HG03457 (cell line): Measurements from ENCODE around the gene ATP6V1F.
"Not testable (repeated sequence)": the region's sequence is repeated elsewhere in the genome, so short reads cannot be mapped to it uniquely, and the experiment has no call there.

Experiments used
- ATAC-seq: cut with Tn5 transposase; IDR thresholded peaks from one replicate; pipeline ENCODE4 v1.9.1; 2021; ENCODE audit warnings: moderate number of reproducible peaks; ENCODE audit not compliant: unreplicated experiment

Gene ATP6V1F

DNA sequence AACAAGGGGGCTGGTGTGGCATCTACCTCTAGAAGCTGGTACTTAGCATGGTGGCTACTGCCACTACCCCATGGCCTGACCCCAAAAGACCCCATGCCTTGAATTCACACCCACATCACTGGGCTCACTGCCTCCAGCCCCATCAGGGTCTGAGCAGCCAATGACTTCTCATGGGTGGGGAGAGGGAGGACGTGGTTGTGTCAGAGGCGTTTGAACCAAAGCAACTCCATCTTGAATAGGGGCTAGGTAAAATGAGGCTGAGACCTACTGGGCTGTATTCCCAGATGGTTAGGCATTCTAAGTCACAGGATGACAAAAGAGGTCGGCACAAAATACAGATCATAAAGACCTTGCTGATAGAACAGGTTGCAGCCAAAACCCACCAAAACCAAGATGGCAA lies 32.7 kb downstream of the ATP6V1F start:
- no peak for ATAC-seq

DNA sequence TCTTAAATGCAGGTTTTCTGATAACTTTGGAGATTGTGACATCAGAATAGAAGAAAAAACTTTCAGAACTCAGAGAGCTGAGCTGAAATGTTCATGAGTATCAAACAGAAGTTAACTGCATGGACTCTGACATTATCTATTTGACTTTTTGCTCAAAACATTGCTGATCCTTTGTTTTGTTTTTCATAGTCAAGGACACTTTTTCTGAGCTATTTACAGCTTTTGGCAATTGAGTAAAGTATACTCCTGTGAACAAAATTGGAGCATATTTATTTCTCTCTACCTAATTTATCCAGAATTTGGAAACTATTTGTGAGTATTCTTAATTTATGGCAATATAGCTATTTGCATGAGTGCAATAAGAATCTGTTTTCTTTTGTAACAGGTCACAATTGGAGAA lies 36.7 kb downstream of the ATP6V1F start:
- no peak for ATAC-seq

DNA sequence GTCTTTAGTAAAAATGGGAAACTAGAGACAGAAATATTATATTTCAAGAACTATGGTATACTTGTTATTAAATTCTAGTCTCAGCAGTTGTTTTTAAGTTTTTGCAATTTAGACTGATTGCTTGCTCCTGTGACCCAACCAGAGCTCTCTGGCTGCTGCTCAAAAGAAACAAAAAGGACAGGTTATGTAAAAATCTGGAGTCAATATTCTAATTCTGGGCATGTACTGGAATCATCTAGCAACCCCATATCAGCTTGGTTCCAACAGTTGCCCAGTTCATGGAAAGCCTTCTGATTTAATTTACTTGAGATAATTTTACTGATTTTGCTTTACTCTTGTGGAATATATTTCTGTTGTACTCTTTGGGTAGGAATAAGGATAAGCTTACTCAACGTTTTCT lies 37.6 kb downstream of the ATP6V1F start:
- ATAC-seq, result no peak

DNA sequence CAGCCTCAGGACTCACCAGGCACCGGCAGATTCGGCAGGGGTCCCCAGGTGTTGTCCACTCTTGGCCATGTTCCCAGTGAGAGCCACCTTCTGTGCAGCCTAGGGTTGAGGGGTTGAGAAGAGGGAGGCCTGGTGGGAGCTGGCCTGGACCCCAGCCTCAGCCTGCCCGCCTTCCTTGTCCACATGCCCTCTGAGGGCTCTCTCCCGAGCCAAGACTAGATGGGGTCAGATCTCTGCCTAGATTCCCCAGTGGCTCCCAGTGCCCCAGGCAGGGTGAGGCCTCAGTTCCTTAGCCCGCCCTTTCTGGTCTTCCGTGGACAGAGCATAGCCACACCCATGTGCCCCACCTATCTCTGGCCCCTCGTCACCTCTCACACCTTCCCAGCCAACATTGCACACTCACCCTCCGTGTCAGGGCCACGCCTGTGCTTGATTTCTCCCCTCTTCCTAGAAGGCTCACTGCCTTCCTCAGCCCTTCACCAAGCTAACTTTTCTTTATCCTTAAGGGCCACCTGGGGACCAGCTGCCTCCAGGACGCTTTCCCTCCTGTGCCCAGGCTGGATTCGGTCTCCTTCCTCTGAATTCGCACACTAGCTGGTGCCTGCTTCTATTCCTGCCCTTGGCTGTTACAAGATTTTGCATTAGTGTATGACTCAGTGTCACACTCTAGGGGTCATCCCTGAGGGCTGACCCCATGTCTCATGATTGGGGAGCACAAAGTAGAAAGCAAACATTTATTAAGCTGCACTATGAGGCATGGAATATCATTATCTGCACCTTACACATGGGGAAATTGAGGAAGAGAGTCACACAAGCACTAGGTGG lies 40.3 kb downstream of the ATP6V1F start:
- no peak for ATAC-seq

DNA sequence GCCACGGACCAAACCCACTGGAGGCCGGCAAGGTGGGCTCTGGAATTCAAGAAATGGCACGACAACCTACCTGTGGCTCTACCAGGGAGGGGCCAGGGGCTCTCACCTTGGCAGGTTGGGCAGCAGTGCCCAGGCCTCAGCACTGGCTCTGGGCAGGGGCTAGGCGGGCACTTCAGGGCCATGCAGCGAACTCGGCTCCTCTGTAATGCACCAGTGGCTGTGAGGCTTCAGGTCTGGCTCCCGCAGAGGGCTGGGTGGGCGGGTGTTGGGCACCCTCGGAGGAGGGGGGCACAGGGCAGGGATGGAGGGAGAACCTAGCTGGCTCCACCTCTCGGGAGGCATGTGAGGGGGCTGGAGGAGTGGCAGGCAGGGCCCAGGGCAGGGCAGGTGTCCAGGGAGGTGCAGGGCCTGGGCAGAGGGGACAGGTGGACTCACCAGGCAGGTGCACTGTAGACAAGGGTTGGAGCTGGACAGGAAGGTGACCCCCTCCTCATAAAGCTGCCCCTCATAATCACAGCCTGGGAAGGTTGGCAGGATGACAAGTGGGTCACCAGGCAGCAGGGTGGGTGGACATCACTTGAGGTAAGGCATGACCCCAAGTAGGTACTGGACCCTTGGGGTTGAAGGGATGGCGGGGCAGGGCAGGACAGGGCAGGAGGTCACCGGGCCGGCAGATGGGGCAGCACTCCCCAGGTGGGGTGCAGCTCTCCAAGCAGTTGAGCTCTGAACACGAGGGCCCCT lies 41.1 kb downstream of the ATP6V1F start:
- no peak for ATAC-seq

DNA sequence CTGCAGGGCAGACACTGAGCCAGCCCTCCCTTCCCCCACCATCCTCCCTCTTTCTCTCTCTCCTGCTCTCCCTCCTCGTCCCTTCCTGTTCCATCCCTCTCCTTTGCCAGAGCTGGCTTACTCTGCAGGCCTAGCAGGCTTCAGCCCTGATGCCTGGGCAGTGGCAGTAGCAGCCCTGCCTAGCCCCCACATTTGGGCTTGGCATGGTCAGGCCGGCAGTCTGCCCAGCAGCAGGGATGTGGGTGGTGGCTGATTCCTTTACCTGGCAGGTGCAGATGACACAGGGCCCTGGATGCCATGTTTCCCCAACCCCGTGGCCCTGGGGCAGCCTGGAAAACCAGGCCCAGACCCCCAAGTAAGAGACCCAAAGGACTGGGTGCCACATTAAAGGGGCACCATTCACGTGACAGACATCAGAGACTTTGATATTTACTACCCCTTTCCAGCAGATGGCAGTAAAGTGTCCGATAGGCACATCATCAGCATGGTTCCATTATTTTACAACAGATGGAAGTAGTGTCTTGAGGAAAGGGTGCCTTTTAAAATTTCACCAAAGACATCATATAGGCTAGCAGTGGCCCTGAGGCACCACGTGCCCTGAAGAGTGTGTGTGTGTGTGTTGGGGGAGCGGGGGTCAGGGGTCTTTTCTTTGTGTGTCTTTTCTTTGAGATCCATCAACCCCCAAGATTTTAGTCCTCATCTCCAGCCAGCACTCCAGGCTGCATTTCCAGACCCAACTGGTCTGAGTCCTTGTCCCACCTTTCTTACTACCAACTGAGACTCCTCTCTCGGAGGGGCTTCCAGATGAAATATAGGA lies 41.9 kb downstream of the ATP6V1F start:
- ATAC-seq, result no peak

DNA sequence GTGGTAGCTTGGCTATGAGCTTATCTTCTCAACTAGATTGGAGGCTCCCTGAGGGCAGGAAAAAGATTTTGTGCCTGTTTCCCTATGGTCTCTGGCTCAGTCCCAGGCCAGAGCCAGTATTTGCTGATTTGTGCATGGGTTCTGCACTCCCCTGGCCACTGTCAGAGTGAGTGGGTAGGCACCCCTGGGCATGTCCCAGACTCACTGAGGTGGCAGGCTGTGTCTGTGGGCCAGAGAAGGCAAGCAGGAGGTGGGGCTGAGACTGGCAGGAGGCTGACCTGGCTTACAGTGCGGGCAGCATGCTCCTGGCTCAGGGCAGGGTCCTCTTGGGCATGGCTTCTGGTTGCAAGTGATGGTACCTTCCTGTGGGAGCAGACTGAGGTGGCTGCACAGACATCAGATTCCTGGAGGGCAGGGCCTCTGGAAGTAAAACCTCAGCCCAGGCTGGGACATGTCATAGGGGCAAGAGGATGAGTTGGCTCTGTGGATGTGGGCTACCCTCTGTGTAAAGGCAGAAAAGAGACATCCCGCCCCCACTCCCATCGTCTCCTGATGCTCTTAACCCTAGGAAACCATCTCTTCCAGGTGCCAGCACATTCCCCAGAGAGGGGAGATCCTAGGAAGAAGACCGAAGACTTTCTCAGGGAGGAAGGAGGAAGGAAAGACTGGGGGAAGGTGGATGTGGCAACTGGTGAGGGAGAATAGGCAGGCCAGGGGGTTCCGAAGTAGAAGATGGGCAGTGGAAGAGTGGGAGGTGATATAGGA lies 43.5 kb downstream of the ATP6V1F start:
- no peak for ATAC-seq

DNA sequence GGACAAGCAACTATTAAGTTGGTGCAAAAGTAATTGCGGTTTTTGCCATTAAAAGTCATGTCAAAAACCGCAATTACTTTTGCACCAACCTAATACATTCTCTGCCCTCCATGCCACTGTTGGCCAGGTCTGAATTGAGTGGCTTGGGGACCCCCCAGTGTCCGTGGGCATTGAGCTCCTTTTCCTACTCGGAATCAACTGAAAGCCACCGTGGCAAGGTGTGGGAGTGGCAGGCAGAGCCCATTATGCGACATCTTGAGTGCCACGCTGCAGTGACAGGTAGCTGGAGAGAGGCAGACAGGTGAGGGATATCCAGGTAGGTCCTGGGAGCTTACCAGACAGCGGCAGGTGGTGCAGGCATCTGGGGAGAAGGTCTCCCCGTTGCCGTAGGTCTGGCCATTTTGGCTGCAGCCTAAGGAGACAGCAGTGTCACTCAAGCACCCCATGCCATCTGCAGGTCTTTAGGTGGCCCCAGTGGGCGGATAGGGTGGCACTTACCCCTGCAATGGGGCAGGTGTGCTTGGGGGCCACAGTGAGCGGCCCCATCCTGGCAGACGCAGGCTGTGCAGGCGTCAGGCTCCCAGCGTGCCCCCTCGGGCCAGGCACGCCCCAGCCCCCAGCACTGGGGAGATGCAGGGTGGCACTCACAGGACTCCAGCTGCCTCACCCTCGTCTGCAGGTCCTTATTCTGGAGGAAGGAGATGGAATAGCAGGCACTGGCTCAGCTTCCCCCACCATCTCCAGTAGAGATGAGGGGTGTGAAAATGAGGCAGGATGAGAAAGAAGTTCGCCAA lies 44.3 kb downstream of the ATP6V1F start:
- ATAC-seq, result no peak

DNA sequence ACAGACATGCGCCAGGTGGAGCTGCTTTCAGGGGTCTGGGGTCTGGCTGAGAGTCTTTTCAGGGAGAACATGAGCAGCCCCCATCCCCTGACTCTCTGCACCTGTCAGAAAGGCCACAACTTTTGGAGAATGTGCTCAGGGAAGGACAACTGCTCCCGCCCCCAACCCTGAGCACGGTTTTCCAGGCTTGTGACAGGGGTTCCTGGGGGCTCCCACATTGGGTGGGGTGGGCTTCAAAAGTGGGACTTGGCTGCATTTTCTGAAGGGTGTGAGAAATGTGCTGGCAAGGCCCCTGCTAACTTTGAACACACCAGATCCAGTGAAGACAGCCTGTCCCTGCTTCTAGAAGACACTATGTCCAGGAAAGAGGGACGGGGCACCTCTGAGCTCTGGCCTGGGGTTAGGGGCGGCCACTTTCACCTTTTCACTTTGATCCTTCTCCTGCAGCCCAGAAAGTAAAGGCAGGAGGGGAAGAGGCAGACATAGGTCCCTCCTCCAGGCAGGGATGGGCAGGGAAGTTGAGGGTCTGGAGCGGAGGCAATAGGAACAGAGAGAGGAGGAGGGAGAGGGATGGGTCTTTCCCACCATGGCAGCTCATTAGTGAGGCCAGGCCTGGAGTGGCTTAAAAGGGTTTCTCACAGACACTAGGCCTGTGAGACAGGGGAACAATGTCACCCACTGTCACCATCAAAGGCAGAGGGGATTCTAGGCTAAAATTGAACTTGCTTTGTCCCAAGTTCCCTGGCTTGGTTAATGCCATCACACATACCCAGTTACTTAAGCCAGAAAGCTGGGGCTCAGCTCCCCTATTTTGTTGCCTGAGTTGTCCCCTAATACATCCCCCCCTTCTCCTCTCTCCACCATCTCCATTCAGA lies 46.3 kb downstream of the ATP6V1F start:
- no peak for ATAC-seq

DNA sequence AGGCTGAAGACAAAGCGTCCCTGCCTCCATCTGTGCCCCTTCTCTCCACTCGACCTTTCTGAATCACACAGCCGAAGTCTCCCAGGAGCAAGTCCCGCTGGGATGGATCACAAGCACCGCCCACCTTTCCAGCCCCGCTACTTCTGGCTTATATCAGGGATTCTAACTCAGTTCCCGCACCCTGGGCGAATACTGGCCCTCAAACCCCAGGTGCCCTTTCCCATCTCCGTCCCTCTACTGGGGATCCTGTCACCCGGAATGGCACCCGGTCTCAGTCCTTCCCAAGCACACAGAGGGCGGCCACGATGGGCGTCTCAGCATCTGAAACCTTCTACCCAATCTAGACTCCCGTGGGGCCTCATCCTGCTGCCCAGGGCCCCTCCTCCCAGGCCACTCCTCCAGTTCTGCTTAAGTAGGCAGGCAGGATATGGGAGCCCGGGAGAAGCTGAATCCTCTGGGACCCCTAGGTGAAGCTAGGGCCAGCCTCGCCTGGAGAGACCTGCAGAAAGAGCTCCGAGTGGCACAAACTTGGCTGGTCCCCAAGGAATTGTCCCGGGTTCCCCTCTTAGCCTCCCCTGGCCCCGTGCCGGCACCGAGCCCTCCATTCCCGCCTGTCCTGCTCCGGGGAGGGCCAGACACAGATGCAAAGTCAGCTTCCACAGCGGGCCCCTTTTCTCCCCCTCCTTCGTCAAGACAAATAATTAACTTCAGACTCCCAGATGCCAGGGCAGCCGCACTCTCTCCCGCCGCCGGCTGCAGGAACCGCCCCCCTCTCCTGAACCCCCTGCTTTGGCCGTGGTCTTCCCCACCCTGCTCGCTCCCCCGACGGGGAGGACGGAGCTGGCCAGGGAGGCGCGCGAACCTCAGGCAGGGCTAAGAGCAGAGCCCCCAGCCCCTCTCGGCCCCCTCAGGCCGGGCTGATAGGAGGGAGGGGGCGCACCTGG lies 47.2 kb downstream of the ATP6V1F start:
- ATAC-seq, result no peak

DNA sequence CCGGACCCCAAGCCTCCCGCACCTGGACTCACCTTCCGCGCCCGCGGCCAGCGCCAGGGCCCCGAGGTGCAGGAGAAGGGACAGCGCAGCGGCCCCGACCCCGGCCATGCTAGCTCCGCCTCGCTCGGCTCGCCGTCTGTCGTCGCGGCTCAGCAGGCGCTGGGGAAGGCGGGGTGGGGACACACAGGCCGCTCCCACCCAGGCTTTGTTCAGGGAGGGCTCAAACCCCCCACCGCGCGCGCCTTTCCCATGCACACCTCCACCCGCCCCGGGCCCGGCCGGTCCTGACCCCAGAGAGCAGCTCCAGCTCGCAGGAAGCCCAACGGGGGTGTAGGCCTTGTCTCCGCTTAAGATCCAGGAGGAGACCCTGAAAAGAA lies 47.9 kb downstream of the ATP6V1F start, which contains the start of gene KCP:
Gene KCP, minus strand, starts transcription at position 141 of the 377 bp plus-strand sequence. Its CDS starts 33 bp downstream, at position 108.
- no peak for ATAC-seq

DNA sequence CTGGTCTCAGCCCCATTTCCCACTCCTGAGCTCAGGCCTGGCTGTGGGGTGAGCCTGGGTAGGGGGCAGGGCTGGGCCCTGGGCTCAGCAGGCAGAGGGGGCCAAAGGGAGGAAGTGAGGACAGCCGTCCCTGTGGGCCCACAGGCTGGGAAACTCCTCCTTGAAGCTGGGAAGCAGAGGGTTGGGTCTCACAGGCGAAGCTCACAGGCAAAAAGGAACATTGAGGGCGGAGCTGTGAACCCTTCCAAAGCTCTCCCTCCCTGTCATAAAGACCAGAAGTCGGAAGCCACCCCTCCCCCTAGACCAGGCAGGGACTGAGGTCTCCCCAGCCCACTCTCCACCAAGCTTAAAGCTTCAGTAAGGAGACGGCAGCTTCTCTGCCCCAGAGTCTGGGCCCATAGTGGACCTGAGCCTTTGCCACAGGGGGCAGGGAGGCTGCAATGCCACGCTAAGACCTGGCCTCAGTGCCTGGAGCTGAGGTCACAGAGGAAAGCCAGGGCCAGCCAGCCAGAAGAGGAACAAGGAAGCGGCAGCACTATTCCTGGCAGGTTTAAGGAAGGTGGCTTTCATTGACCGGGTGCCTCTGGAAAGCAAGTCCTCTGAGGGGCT lies 48.9 kb downstream of the ATP6V1F start:
- ATAC-seq, result no peak

DNA sequence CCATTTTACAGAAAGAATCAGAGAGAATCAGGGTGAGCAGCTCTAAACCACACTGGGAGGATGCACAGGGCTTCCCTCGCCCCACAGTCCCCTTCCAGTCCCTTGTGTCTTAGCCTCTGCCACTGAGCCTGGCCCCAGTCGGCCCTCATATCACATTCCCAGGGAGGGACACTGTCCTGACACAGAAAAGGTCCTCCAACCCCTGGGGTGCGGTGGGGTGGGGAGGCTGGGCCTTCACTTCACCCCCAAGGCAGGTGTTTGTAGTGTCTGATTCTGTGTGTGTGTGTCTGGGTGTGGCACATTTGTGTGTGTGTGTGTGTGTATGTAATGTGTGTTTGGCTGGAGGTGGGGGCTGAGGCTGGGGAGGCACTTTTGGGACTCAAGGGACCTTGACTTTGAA lies 49.6 kb downstream of the ATP6V1F start:
- ATAC-seq, result no peak

DNA sequence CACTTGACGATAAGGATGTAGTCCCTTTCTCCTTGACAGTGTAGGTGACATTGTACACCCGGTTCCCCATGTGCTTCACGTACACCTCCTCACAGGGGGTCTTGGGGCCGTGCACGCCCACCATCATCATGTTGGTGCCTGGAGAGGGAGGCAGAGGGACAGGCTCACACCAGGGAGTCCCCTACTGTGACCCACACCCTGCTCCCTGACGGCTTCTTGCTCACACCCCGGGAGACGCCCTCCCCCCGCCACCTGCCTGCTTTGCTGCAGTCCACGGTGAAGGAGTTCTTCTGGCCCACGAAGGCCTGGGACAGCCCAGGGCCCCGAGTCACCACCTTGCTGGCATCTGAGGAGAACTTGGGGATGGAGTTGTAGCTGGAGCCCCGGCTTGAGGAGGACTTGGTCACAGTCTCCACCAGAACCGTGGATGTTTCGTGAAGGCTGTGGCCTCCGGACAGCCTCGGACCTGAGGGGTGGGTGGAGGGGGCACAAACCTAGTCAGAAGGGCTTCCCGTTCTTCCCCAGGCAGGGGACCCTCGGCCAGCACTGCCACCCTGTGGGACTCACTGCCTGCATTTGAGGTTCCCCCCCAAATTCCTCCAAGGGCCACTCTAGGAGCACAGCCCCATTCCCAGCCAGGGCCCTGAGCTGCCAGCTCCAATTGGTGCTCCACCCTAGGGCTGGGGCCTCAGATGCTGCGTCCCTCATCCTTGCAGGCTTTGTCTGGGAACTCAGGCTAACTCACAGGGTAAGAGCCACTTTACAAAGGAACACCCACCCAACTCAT lies 50.2 kb downstream of the ATP6V1F start:
- not testable (repeated sequence) for ATAC-seq

DNA sequence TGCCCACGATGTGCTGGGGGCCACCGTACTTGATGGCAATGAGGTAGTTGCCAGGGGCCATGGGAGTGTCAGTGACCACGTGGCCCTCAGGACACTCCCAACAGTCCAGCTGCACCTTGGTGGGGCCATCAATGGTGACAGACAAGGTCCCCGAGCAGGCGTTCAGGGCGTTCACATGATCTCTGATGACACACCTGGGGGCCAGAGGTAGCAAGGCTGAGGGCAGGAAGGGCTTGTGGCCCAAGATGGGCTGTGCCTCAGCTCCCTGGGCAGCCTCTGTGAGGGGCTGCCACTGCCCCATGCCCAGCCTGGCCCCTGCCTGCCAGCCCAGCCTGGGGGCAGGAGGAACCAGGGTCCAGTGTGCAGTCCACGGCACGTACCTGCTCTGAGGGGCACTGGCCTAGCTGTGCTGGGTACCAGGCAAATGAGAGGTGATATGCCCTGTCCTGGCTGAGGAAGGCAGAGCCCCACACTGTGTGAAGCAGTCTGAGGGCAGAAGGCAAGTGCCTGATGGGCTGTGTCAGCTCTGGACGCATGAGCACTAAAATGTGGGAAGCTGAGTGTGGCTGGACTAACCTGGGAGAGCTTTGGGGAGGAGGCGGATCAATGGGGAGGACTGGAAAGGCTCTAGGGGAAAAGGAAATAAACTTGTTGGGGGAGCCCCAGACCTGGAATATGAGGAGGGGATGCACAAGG lies 51.4 kb downstream of the ATP6V1F start:
- ATAC-seq, result no peak

DNA sequence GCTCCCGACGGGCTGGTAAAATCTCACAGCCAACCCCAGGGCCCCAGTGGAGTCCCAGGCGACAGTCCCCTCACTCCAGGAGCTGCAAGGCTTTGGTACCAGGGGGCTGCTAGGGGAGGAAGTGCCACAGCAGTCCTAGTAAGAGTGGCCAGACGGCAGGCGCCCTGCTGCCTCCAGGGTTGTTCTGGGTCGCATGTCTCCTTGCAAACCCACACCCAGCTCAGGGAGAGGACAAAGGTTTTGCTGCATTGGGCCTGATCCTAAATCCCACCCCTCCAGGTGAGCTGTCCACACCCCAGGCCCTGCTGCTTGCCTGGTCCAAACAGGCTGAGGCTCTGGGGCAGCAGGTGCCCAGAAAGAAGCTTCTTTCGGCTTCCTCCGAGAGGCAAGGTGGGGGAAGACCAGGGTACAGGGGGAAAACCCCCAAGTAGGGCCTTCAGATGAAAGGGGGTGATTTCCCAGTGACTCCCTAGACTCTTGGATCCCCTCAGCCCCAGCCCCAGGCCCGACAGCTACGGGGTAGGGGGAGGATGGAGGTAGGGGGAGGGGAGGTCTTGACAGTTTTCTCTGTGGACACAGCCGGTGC lies 52.0 kb downstream of the ATP6V1F start:
- no peak for ATAC-seq
